HepG2 (cell line): ENCODE measurements around the gene THRA. TPM values are rescaled to one million over a fixed set of nuclear protein-coding genes. Genes with fewer than 3 reads are reported as not detected.

Experiments used
- EED ChIP-seq: sonication (generic); formaldehyde crosslinking; IDR thresholded peaks from 2 replicates; pipeline ENCODE4 v1.5.0; 2020; ENCODE audit warnings: mild to moderate bottlenecking, missing genetic modification reagents
- FIP1L1 ChIP-seq: fragments of 200-400 bp; formaldehyde crosslinking; IDR thresholded peaks from 2 replicates; pipeline ENCODE4 v1.6.1; 2018; ENCODE audit warnings: low read depth, mild to moderate bottlenecking, low read length, moderate library complexity, borderline replicate concordance; ENCODE audit not compliant: insufficient read depth
- FLYWCH1 ChIP-seq: sonication (generic); formaldehyde crosslinking; IDR thresholded peaks from 2 replicates; pipeline ENCODE4 v1.8.1; 2023; ENCODE audit warnings: mild to moderate bottlenecking, missing genetic modification reagents
- FOXK1 ChIP-seq: sonication (generic); formaldehyde crosslinking; IDR thresholded peaks from 2 replicates; pipeline ENCODE4 v1.4.0; 2020; ENCODE audit warnings: low read depth, missing genetic modification reagents, borderline replicate concordance
- HNF4A ChIP-seq: sonication (generic); formaldehyde crosslinking; IDR thresholded peaks from 2 replicates; pipeline ENCODE4 v1.4.0; 2020; ENCODE audit warnings: missing genetic modification reagents
- MEIS1 ChIP-seq: sonication (generic); formaldehyde crosslinking; IDR thresholded peaks from 2 replicates; pipeline ENCODE4 v1.9.0; 2021; ENCODE audit warnings: mild to moderate bottlenecking, missing genetic modification reagents, moderate library complexity, borderline replicate concordance
- MNT ChIP-seq: fragments of 450-650 bp; IDR thresholded peaks from 2 replicates; pipeline ENCODE4 v1.6.1; 2016
- POGZ ChIP-seq: sonication (generic); formaldehyde crosslinking; IDR thresholded peaks from 2 replicates; pipeline ENCODE4 v1.4.0; 2020; ENCODE audit warnings: mild to moderate bottlenecking, missing genetic modification reagents
- PRDM15 ChIP-seq: sonication (generic); formaldehyde crosslinking; IDR thresholded peaks from 2 replicates; pipeline ENCODE4 v1.4.0; 2020; ENCODE audit warnings: missing genetic modification reagents
- PRPF4 ChIP-seq: fragments of 200-400 bp; formaldehyde crosslinking; IDR thresholded peaks from 2 replicates; pipeline ENCODE4 v1.6.1; 2016; ENCODE audit warnings: low read length, low read depth; ENCODE audit not compliant: poor library complexity, severe bottlenecking
- RELA ChIP-seq: sonication (generic); formaldehyde crosslinking; IDR thresholded peaks from 2 replicates; pipeline ENCODE4 v1.4.0; 2020; ENCODE audit warnings: missing genetic modification reagents
- RORA ChIP-seq: sonication (generic); formaldehyde crosslinking; IDR thresholded peaks from 2 replicates; pipeline ENCODE4 v1.5.0; 2020; ENCODE audit warnings: mild to moderate bottlenecking, missing genetic modification reagents, moderate library complexity
- SKI ChIP-seq: fragments of 450-650 bp; IDR thresholded peaks from one replicate; pipeline ENCODE4 v1.6.1; 2018; ENCODE audit warnings: mild to moderate bottlenecking; ENCODE audit not compliant: partially characterized antibody
- SRSF1 ChIP-seq: fragments of 200-400 bp; formaldehyde crosslinking; optimal IDR thresholded peaks from 2 replicates; pipeline ENCODE3; 2017; ENCODE audit warnings: mild to moderate bottlenecking, low read depth, low read length, moderate library complexity
- TFDP2 ChIP-seq: sonication (generic); formaldehyde crosslinking; IDR thresholded peaks from 2 replicates; pipeline ENCODE4 v1.4.0; 2020; ENCODE audit warnings: missing genetic modification reagents
- TOPORS ChIP-seq: sonication (generic); formaldehyde crosslinking; IDR thresholded peaks from 2 replicates; pipeline ENCODE4 v1.8.0; 2023; ENCODE audit warnings: mild to moderate bottlenecking, missing genetic modification reagents
- U2AF1 ChIP-seq: fragments of 200-400 bp; formaldehyde crosslinking; optimal IDR thresholded peaks from 2 replicates; pipeline ENCODE3; 2017; ENCODE audit warnings: mild to moderate bottlenecking, low read depth, low read length
- ZBTB42 ChIP-seq: sonication (generic); formaldehyde crosslinking; IDR thresholded peaks from 2 replicates; pipeline ENCODE4 v1.5.0; 2020; ENCODE audit warnings: mild to moderate bottlenecking, missing genetic modification reagents
- ZMYM3 ChIP-seq: sonication (generic); formaldehyde crosslinking; IDR thresholded peaks from 2 replicates; pipeline ENCODE4 v1.5.1; 2020; ENCODE audit warnings: mild to moderate bottlenecking, missing genetic modification reagents
- ZNF230 ChIP-seq: sonication (generic); formaldehyde crosslinking; IDR thresholded peaks from 2 replicates; pipeline ENCODE4 v1.4.0; 2020; ENCODE audit warnings: mild to moderate bottlenecking, missing genetic modification reagents
- ZNF670 ChIP-seq: sonication (generic); formaldehyde crosslinking; IDR thresholded peaks from 2 replicates; pipeline ENCODE4 v1.8.0; 2022; ENCODE audit warnings: mild to moderate bottlenecking, missing genetic modification reagents, borderline replicate concordance
- ZNF879 ChIP-seq: sonication (generic); formaldehyde crosslinking; IDR thresholded peaks from 2 replicates; pipeline ENCODE4 v1.8.1; 2023; ENCODE audit warnings: missing genetic modification reagents
- ZSCAN21 ChIP-seq: sonication (generic); formaldehyde crosslinking; IDR thresholded peaks from 2 replicates; pipeline ENCODE4 v1.8.0; 2022; ENCODE audit warnings: mild to moderate bottlenecking, missing genetic modification reagents, moderate library complexity, borderline replicate concordance
- polyA plus RNA-seq, 8 experiments: library from polyadenylated mRNA; depleted of rRNA in 3 of 8; stranded (reverse) in 7 of 8; unstranded in 1 of 8; fragments of >200 nt; fragmentation: Illumina TruSeq in 4 of 8; extraction: Trizol in 4 of 8; gene quantifications; 2 replicates each; pipeline versions ENCODE4 v1.2.1 to v1.2.3, GENCODE V29; 2011 to 2016; ENCODE audit warnings: low read depth in 4 of 8, missing spikeins in 1 of 8, mixed read lengths in 1 of 8; ENCODE audit not compliant: insufficient read depth in 1 of 8
- total RNA-seq, 5 experiments: library from RNA; depleted of rRNA; stranded (reverse); fragments of >200 nt; fragmentation: Illumina TruSeq; extraction: Trizol; gene quantifications; 2 replicates each; pipeline ENCODE4 v1.2.3, GENCODE V29; 2016; ENCODE audit warnings: low read depth in 1 of 5
- TF ChIP-seq, protein P1 (sequence below): sonication (generic); formaldehyde crosslinking; IDR thresholded peaks from 2 replicates; pipeline ENCODE4 v1.8.0; 2022; ENCODE audit warnings: missing genetic modification reagents, mild to moderate bottlenecking, borderline replicate concordance

THRA gene
- total and polyA plus RNA-seq, 2 of the 13 experiments (the other 11 are each of a cell fraction or from before 2014, with no cell fraction given), result 8.0 to 9.9 TPM

- TF ChIP-seq TFDP2 (CRISPR knock-in tag) (peak; percentile 50; the same call in 1 of the 2 replicates), POGZ (CRISPR knock-in tag) (no peak), ZBTB42 (CRISPR knock-in tag) (no peak), PRPF4 (no peak), EED (no peak), ZNF670 (CRISPR knock-in tag) (no peak; the same call in 1 of the 2 replicates), RELA (no peak), U2AF1 (no peak), FLYWCH1 (no peak), ZSCAN21 (no peak), MEIS1 (CRISPR knock-in tag) (no peak), SKI (no peak), SRSF1 (peak; percentile 4), PRDM15 (CRISPR knock-in tag) (no peak), FOXK1 (CRISPR knock-in tag) (no peak), RORA (CRISPR knock-in tag) (no peak), ZMYM3 (peak; percentile 90), HNF4A (no peak), FIP1L1 (no peak), ZNF879 (CRISPR knock-in tag) (no peak), ZNF230 (CRISPR knock-in tag) (peak; percentile 13; the same call in 1 of the 2 replicates), MNT (no peak), TOPORS (CRISPR knock-in tag) (0 out of 2 replicates have a peak, but pooled peaks have one; percentile 12)
- TF ChIP-seq, protein P1, sequence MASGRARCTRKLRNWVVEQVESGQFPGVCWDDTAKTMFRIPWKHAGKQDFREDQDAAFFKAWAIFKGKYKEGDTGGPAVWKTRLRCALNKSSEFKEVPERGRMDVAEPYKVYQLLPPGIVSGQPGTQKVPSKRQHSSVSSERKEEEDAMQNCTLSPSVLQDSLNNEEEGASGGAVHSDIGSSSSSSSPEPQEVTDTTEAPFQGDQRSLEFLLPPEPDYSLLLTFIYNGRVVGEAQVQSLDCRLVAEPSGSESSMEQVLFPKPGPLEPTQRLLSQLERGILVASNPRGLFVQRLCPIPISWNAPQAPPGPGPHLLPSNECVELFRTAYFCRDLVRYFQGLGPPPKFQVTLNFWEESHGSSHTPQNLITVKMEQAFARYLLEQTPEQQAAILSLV, result 0 out of 2 replicates have a peak, but pooled peaks have one; percentile 23
These were observed 76.8 kb downstream of the THRA start (continued) for GRCh38 chr17:40139566-40140058.
